GM18520 (cell line): ENCODE results near the gene DMXL1.
"Not testable (repeated sequence)": the region's sequence is repeated elsewhere in the genome, so short reads cannot be mapped to it uniquely, and the experiment has no call there.

Experiments
- ATAC-seq: cut with Tn5 transposase; IDR thresholded peaks from one replicate; pipeline ENCODE4 v1.9.1; 2021; ENCODE audit not compliant: unreplicated experiment

The DMXL1 gene

GRCh38 chr5:119067450-119067849 lies 3.4 kb upstream of the DMXL1 start:
- ATAC-seq: no peak

GRCh38 chr5:119070578-119070827 lies 384 bp upstream of the DMXL1 start:
- ATAC-seq: no peak

DNA sequence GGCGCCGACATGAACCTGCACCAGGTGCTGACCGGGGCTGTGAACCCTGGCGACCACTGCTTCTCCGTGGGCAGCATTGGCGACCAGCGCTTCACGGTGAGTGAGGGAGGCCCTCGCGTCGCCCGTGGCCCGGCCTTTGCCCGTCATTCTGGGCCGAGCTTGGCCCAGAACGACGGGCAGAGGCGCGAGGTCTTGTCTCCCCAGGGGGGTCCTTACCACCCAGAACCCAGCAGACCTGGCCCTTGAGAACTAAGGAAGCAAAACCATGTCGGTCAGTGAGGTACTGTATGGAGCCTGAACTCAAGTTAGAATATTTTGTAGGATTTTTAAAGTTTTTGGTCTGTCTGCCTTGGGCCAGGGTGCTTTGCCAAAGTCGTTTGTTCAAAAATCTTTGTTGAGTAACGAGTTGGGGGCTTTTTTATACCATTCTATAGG lies 691 bp downstream of the DMXL1 start:
- ATAC-seq: no peak

GRCh38 chr5:119072496-119072895 lies 1.6 kb downstream of the DMXL1 start:
- ATAC-seq: no peak

DNA sequence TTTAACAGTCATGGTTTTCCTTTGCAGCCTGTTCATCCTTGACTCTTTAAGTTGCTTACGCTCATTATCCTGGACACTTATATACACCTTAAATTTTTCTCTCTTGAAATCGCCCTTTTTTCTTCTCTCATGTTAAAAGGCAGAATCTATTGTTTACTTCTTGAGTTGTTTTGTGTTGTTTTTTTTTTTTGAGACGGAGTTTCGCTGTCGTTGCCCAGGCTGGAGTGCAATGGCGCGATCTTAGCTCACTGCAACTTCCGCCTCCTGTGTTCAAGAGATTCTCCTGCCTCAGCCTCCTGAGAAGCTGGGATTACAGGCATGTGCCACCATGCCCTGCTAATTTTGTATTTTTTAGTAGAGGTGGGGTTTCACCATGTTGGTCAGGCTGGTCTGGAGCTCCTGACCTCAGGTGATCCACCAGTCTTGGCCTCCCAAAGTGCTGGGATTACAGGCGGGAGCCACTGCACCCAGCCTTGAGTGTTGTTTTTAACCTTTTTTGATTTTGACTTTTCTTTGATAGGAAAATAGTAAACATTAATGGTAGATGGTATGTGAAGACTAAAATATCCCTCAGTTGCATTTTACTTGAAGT lies 3.0 kb downstream of the DMXL1 start:
- not testable (repeated sequence) for ATAC-seq

DNA sequence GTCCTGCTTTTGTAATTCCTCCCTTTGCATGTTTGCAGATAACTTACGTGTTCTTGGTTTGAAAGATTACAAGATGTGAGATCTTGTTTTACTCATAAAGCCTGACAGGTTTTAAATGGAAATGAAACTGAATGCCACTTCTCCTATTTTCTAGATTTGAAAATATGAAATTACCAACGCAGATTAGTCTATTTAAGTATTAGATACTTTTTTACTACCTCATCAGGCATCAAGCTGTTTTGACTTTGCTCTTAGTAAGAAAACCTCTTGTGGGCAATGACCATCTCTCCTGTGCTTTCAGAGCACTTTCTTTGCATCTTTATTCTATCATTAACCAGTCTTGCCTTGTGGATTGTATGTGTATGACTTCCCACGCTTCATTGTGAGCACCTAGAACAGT lies 3.5 kb downstream of the DMXL1 start:
- ATAC-seq: peak; percentile 29

DNA sequence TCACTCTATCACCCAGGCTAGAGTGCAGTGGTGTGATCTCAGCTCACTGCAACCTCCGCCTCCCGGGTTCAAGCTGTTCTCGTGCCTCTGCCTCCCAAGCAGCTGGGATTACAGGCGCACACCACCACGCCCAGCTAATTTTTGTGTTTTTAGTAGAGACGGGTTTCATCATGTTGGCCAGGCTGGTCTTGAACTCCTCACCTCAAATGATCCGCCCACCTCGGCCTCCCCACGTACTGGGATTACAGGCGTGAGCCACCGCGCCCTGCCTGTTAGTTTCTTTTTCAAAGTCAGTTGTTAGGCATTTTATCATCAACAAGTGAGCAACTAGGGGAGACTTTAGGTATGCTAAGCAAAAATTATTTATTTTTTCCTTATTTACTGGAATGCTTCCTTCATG lies 4.4 kb downstream of the DMXL1 start:
- ATAC-seq: not testable (repeated sequence)

DNA sequence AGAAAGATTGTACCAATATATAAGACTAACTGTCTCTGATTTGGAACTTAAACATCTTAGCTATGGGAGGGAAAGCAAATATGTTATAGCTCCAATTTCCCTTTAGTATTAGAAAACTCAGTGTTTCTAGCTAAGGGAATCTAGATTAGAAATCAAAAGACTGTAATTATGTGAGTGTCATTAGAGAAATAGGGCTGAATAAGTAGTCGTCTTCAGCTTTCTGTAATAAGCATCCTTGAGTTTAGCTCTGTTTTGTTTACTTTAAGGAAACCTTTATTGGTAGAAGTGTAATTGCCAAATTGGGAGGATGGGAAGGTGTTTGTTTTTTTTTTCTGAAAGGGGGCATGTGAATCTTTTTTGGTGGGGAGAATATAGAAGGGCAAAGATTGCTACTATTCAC lies 5.2 kb downstream of the DMXL1 start:
- no peak for ATAC-seq

DNA sequence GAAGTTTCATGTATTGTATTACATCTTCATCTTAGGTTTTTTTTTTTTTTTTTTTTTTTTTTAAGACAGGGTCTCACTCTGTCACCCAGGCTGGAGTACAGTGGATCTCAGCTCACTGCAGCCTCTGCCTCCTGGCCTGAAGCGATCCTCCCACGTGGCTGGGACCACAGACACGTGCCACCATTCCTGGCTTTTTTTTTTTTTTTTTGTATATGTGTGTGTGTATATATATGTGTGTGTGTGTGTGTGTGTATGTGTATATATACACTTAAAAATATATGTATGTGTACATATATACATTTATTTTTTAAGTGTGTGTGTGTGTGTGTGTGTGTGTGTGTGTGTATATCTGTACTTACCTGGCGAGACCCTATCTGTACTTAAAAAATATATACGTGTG lies 6.6 kb downstream of the DMXL1 start:
- no peak for ATAC-seq

DNA sequence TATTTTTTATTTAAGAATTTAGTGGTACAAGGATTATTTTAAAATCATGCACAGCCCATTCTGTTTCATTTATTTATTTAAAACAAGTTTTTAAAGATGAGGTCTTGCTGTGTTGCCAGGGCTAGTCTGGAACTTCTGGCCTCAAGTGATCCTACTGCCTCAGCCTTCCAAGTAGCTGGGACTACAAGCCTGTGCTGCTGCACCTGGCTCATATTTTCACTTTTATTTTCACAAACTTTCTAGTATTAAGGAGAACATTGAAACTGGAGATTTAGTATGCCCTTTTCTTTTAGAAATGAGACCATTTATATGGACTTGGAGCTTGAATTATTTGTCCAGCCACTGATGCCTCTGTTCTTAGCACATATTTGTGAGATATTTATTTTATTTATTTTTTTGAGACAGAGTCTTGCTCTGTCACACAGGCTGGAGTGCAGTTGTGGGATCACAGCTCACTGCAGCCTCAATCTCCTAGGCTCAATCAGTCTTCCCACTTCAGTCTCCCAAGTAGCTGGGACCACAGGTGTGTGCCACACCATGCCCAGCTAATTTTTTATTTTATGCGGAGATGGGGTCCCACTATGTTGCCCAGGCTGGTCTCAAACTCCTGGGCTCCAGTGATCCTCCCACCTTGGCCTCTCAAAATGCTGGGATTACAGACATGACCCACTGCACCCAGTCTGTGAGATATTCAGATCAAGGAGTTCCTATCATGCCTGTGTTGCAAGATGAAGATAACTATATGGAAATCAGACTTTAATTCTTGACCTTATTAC lies 7.4 kb downstream of the DMXL1 start:
- no peak for ATAC-seq

DNA sequence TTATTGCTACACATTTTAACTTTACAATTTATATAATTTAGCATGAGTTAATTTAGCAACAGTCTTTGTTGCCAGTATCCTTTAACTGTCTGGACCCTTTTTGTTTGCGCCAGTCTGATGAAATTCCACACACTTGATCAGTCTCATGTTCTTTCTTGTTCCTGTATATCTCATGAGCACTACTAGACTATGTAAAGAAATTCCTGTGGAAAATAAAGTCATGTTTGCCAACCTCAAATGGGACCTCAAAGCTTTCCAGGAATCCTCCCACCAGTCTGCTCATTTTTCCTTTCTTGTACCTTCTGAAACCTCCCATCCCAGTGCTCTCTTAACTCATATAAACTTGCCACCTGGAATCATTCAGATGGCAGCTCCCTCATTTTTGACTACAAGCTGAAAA lies 8.0 kb downstream of the DMXL1 start:
- no peak for ATAC-seq

GRCh38 chr5:119079318-119079921 lies 8.5 kb downstream of the DMXL1 start:
- ATAC-seq: peak; percentile 76

GRCh38 chr5:119080936-119081335 lies 10.0 kb downstream of the DMXL1 start:
- no peak for ATAC-seq

GRCh38 chr5:119082691-119083090 lies 11.8 kb downstream of the DMXL1 start:
- no peak for ATAC-seq

GRCh38 chr5:119083679-119084078 lies 12.8 kb downstream of the DMXL1 start:
- ATAC-seq: peak; percentile 32

DNA sequence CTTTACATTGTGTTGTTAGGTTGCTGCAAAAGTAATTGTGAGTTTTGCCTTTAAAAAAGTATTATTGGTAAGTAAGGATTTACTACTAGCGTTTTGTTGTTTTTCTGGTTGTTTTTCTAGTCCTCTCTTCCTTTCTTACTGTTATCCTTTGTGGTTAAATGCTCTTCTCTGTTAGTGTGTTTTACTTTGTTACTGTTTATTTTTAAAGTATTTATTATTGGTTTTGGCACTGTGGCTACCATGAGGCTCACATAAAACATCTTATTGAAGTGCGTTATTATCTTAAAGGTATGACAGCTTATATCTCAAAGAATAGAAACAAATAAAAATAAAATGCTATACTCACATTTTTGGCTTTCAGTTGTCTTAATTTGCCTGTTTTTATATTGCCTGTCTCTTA lies 17.6 kb downstream of the DMXL1 start:
- no peak for ATAC-seq

GRCh38 chr5:119095611-119096010 lies 24.7 kb downstream of the DMXL1 start:
- ATAC-seq: no peak

DNA sequence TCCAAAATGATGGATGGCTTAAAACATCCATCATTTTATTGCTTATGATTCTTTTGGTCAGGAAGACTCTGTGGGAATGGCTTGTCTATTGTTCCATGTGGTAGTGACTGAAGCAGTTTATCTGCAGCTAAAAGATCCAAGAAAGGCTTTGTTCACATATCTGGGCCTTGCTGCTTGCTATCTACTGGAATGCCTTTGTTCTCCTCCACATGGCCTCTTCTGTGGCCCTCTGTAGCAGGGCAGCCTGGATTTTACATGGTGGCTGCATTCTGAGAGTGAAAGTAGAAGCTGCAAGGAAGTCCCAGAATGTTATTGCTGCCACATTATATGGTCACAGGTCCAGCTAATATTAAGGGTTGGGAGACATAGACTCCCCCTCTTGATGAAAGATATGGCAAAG lies 35.1 kb downstream of the DMXL1 start:
- no peak for ATAC-seq

- ATAC-seq: no peak
Measured at GRCh38 chr5:119112151-119112550, 41.3 kb downstream of the DMXL1 start.

- ATAC-seq: no peak
Measured at GRCh38 chr5:119117237-119117636, 46.4 kb downstream of the DMXL1 start.

GRCh38 chr5:119118000-119118399 lies 47.1 kb downstream of the DMXL1 start:
- ATAC-seq: no peak

DNA sequence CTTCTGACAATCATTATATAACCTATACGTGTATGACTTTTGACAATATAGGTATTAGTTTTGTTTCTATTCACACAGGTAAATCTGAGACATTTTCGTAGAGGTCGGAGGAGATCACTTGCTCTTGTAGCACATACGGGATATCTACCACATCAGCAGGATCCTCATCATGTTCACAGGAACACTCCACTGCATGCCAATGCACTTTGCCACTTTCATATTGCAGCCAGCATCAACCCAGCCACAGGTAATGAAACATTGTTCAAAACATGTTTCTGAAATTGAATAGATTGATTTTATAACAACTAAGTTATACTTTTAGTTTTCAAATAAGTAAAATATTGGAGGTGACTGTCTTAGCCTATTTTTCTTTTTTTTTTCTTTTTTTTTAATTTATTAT lies 50.0 kb downstream of the DMXL1 start:
- no peak for ATAC-seq

- ATAC-seq: not testable (repeated sequence)
Measured at GRCh38 chr5:119122474-119122873, 51.6 kb downstream of the DMXL1 start.
